ENCODE measurements around the gene LGALS3.

LGALS3 gene

GRCh38 chr14:55194656-55195355, 65.8 kb downstream of the LGALS3 start:
- DNase-seq, result no peak
